ENCODE measurements around the gene LMOD2.

LMOD2 gene

DNA sequence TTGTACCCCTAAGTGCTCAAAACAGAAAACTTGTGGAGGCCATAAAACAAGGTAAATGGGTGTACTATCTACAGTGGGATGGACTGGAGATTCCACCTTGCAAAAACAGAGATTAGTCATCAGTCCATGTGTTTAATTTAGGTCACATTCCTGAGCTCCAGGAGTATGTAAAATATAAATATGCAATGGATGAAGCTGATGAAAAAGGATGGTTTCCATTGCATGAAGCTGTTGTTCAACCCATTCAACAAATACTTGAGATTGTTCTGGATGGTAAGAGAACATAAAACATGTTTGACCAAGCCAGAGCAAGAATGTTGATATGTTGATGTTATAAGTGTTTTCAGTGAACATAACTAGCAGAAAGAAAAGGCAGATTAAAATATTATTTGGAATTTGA, 39.4 kb upstream of the LMOD2 start:
- Histone ChIP-seq H3K4me2 (ENCODE audit: low read depth, low read length, poor library complexity, severe bottlenecking) (no peak overlapping the region), H3K27me3 (ENCODE audit: insufficient read depth, low read length, poor library complexity, severe bottlenecking) (no peaks in the 10 kb centered on the region), H3K9ac (ENCODE audit: low read depth, low read length, poor library complexity, severe bottlenecking) (no peak overlapping the region), H3K79me2 (ENCODE audit: insufficient read depth, low read length) (no peaks in the 10 kb centered on the region), H2AFZ (ENCODE audit: low read length) (no peak overlapping the region), H3K4me3 (ENCODE audit: low read length, poor library complexity, severe bottlenecking) (no peak overlapping the region), H3K36me3 (ENCODE audit: insufficient read depth, low read length) (no peaks in the 10 kb centered on the region), H3K9me3 (ENCODE audit: insufficient read depth, low read depth, low read length) (no peaks in the 10 kb centered on the region), H3K4me1 (ENCODE audit: insufficient read depth, low read length, poor library complexity, severe bottlenecking) (no peaks in the 10 kb centered on the region), H3K9me2 (replicated peaks; ENCODE audit: low read depth, low read length) (no peaks in the 10 kb centered on the region), H4K20me1 (ENCODE audit: insufficient read depth, low read length, poor library complexity, severe bottlenecking) (no peaks in the 10 kb centered on the region), H3F3A (ENCODE audit: low read depth) (no peaks in the 10 kb centered on the region)
- no peak for TF ChIP-seq EZH2phosphoT487 (IDR thresholded peaks at IDR 0.05; ENCODE audit: borderline replicate concordance)
- TF ChIP-seq, protein P1, sequence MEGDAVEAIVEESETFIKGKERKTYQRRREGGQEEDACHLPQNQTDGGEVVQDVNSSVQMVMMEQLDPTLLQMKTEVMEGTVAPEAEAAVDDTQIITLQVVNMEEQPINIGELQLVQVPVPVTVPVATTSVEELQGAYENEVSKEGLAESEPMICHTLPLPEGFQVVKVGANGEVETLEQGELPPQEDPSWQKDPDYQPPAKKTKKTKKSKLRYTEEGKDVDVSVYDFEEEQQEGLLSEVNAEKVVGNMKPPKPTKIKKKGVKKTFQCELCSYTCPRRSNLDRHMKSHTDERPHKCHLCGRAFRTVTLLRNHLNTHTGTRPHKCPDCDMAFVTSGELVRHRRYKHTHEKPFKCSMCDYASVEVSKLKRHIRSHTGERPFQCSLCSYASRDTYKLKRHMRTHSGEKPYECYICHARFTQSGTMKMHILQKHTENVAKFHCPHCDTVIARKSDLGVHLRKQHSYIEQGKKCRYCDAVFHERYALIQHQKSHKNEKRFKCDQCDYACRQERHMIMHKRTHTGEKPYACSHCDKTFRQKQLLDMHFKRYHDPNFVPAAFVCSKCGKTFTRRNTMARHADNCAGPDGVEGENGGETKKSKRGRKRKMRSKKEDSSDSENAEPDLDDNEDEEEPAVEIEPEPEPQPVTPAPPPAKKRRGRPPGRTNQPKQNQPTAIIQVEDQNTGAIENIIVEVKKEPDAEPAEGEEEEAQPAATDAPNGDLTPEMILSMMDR (conservative IDR thresholded peaks at IDR 0.05; ENCODE audit: low read length): no peak

DNA sequence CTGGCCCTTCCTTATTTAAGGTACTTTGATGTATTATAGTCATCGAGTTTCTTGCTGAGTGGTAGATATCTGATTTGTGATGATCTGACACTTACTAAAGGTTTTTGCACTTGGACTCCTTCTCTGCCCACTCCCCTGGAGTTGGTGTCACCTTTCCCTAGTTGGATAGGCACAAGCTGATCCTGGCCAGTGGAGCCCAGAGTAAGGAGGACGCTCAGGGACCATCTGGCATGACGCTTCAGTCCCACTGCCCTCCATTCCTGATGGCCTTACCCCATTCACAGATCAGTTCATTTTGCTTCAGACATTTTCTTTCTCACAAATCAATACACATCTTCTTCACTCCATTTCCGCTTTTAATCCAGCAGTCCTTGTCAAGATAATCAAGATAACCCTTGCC, 34.0 kb upstream of the LMOD2 start:
- Histone ChIP-seq H4K20me1 (ENCODE audit: insufficient read depth, low read length, poor library complexity, severe bottlenecking) (no peaks in the 10 kb centered on the region), H3K36me3 (ENCODE audit: insufficient read depth, low read length) (no peaks in the 10 kb centered on the region), H3K79me2 (ENCODE audit: insufficient read depth, low read length) (no peaks in the 10 kb centered on the region), H3K9me3 (ENCODE audit: insufficient read depth, low read depth, low read length) (no peaks in the 10 kb centered on the region), H3K9me2 (replicated peaks; ENCODE audit: low read depth, low read length) (no peaks in the 10 kb centered on the region), H3K9ac (ENCODE audit: low read depth, low read length, poor library complexity, severe bottlenecking) (no peak overlapping the region), H2AFZ (ENCODE audit: low read length) (no peak overlapping the region), H3K4me1 (ENCODE audit: insufficient read depth, low read length, poor library complexity, severe bottlenecking) (no peaks in the 10 kb centered on the region), H3K27me3 (ENCODE audit: insufficient read depth, low read length, poor library complexity, severe bottlenecking) (no peaks in the 10 kb centered on the region), H3K4me3 (ENCODE audit: low read length, poor library complexity, severe bottlenecking) (no peak overlapping the region), H3K4me2 (ENCODE audit: low read depth, low read length, poor library complexity, severe bottlenecking) (no peak overlapping the region), H3F3A (ENCODE audit: low read depth) (no peaks in the 10 kb centered on the region)
- TF ChIP-seq EZH2phosphoT487 (IDR thresholded peaks at IDR 0.05; ENCODE audit: borderline replicate concordance): no peak
- TF ChIP-seq, protein P1 (conservative IDR thresholded peaks at IDR 0.05; ENCODE audit: low read length): no peak

DNA sequence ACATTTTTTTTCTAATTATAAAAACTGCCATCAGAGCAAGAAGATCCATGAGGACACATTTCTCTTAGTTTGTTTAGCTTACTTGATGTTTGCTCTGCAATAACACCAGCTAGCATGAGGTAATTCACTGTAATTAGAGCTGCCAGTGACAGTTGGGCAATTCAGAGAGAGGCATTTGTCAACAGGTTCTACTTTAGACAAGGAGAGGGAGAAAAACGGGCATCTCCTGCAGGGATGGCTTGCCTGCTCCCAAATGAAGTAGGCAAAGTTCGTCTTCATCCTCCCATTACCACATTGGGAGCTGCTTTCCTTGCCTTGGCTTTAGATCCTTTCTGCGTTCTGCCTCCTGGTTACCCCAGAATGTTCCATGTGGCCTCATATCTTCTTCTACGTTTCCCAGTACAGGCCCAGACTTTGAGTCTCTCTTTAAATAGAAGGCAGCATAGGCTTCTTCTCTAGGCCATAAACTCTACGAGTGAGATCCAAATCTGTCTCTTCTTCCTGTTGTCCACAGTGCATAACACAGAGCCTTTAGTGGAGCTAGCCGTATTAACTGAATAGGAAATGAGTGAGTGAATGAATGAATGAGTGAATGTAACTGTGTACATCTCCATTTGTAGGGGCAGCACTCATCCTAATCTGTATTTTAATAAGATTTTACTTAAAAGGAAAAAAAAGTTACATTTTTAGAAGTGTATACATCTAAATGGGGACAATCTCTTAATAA, 32.8 kb upstream of the LMOD2 start:
- H3K36me3 ChIP-seq (ENCODE audit: insufficient read depth, low read length): no peaks in the 10 kb centered on the region
- no peak overlapping the region for H3K4me2 ChIP-seq (ENCODE audit: low read depth, low read length, poor library complexity, severe bottlenecking)
- H3K9me3 ChIP-seq (ENCODE audit: insufficient read depth, low read depth, low read length): no peaks in the 10 kb centered on the region
- no peaks in the 10 kb centered on the region for H3K9me2 ChIP-seq (replicated peaks; ENCODE audit: low read depth, low read length)
- H2AFZ ChIP-seq (ENCODE audit: low read length): no peak overlapping the region
- H3K4me1 ChIP-seq (ENCODE audit: insufficient read depth, low read length, poor library complexity, severe bottlenecking): no peaks in the 10 kb centered on the region
- no peak overlapping the region for H3K4me3 ChIP-seq (ENCODE audit: low read length, poor library complexity, severe bottlenecking)
- no peaks in the 10 kb centered on the region for H3K27me3 ChIP-seq (ENCODE audit: insufficient read depth, low read length, poor library complexity, severe bottlenecking)
- no peaks in the 10 kb centered on the region for H3K79me2 ChIP-seq (ENCODE audit: insufficient read depth, low read length)
- no peaks in the 10 kb centered on the region for H4K20me1 ChIP-seq (ENCODE audit: insufficient read depth, low read length, poor library complexity, severe bottlenecking)
- no peak for TF ChIP-seq EZH2phosphoT487 (IDR thresholded peaks at IDR 0.05; ENCODE audit: borderline replicate concordance)
- TF ChIP-seq, protein P1 (conservative IDR thresholded peaks at IDR 0.05; ENCODE audit: low read length): no peak
- no peaks in the 10 kb centered on the region for H3F3A ChIP-seq (ENCODE audit: low read depth)
- no peak overlapping the region for H3K9ac ChIP-seq (ENCODE audit: low read depth, low read length, poor library complexity, severe bottlenecking)
